DOHH2 (cell line): Measurements from ENCODE around the gene POU5F1.

ENCODE experiments used
- EZH2phosphoT487 ChIP-seq: fragments of 200-600 bp; sonication (generic); IDR thresholded peaks from 2 replicates; pipeline ENCODE4 v1.6.1; 2017; ENCODE audit warnings: borderline replicate concordance, mild to moderate bottlenecking, antibody characterized with exemption, low read length, moderate library complexity, mixed read lengths
- TF ChIP-seq, protein P1 (sequence below): fragments of 200-600 bp; sonication (generic); IDR thresholded peaks from one replicate; pipeline ENCODE4 v1.5.1; 2014; ENCODE audit warnings: antibody characterized with exemption, mild to moderate bottlenecking, low read depth, low read length; ENCODE audit not compliant: poor library complexity, severe bottlenecking

- TF ChIP-seq, protein P1, sequence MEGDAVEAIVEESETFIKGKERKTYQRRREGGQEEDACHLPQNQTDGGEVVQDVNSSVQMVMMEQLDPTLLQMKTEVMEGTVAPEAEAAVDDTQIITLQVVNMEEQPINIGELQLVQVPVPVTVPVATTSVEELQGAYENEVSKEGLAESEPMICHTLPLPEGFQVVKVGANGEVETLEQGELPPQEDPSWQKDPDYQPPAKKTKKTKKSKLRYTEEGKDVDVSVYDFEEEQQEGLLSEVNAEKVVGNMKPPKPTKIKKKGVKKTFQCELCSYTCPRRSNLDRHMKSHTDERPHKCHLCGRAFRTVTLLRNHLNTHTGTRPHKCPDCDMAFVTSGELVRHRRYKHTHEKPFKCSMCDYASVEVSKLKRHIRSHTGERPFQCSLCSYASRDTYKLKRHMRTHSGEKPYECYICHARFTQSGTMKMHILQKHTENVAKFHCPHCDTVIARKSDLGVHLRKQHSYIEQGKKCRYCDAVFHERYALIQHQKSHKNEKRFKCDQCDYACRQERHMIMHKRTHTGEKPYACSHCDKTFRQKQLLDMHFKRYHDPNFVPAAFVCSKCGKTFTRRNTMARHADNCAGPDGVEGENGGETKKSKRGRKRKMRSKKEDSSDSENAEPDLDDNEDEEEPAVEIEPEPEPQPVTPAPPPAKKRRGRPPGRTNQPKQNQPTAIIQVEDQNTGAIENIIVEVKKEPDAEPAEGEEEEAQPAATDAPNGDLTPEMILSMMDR = no peak
- no peak for TF ChIP-seq EZH2phosphoT487
These were observed 45.3 kb downstream of the POU5F1 start for GRCh38 chr6:31125162-31125561.
